ENCODE results near the gene MEG3.

MEG3 gene

GRCh38 chr14:100884456-100884855 is 58.5 kb downstream of the MEG3 start:
- no peak for DNase-seq

GRCh38 chr14:100885196-100885595 is 59.3 kb downstream of the MEG3 start:
- DNase-seq = no peak

GRCh38 chr14:100885617-100886016 is 59.7 kb downstream of the MEG3 start:
- DNase-seq = no peak

GRCh38 chr14:100887728-100888335 is 61.9 kb downstream of the MEG3 start:
- DNase-seq = no peak

- DNase-seq = no peak
Observed at GRCh38 chr14:100888789-100889315, 62.9 kb downstream of the MEG3 start.

- no peak for DNase-seq
Observed at GRCh38 chr14:100889641-100890040, 63.7 kb downstream of the MEG3 start.

- DNase-seq = no peak
Observed at GRCh38 chr14:100890061-100890850, 64.3 kb downstream of the MEG3 start.

GRCh38 chr14:100891051-100891450 is 65.1 kb downstream of the MEG3 start:
- no peak for DNase-seq

GRCh38 chr14:100891501-100892445 is 65.9 kb downstream of the MEG3 start:
- DNase-seq = no peak

- no peak for DNase-seq
Observed at GRCh38 chr14:100892496-100893227, 66.7 kb downstream of the MEG3 start.

GRCh38 chr14:100893228-100893601 is 67.3 kb downstream of the MEG3 start:
- DNase-seq = no peak

- DNase-seq = no peak
Observed at GRCh38 chr14:100893760-100894159, 67.8 kb downstream of the MEG3 start.

GRCh38 chr14:100894416-100894815 is 68.5 kb downstream of the MEG3 start:
- no peak for DNase-seq

GRCh38 chr14:100895411-100895810 is 69.5 kb downstream of the MEG3 start:
- no peak for DNase-seq

GRCh38 chr14:100896369-100897060 is 70.6 kb downstream of the MEG3 start:
- DNase-seq = no peak

GRCh38 chr14:100898465-100898864 is 72.5 kb downstream of the MEG3 start:
- DNase-seq = no peak

- no peak for DNase-seq
Observed at GRCh38 chr14:100898935-100899883, 73.3 kb downstream of the MEG3 start.

- no peak for DNase-seq
Observed at GRCh38 chr14:100899884-100900771, 74.2 kb downstream of the MEG3 start.

- no peak for DNase-seq
Observed at GRCh38 chr14:100900837-100901390, 75.0 kb downstream of the MEG3 start.
